ENCODE data around the gene DNAJC5.

The DNAJC5 gene

GRCh38 chr20:63976980-63977738 lies 82.2 kb downstream of the DNAJC5 start:
- TF ChIP-seq GATA2 (IDR thresholded peaks at IDR 0.05; ENCODE audit: low read depth, low read length) (no peak), GATA3 (IDR thresholded peaks at IDR 0.05; ENCODE audit: low read depth, low read length) (no peak)

GRCh38 chr20:63977739-63978276 lies 82.9 kb downstream of the DNAJC5 start:
- TF ChIP-seq GATA3 (IDR thresholded peaks at IDR 0.05; ENCODE audit: low read depth, low read length) (no peak), GATA2 (IDR thresholded peaks at IDR 0.05; ENCODE audit: low read depth, low read length) (no peak)

GRCh38 chr20:63978319-63979228 lies 83.6 kb downstream of the DNAJC5 start:
- TF ChIP-seq GATA3 (IDR thresholded peaks at IDR 0.05; ENCODE audit: low read depth, low read length), result no peak
- no peak for TF ChIP-seq GATA2 (IDR thresholded peaks at IDR 0.05; ENCODE audit: low read depth, low read length)

GRCh38 chr20:63979229-63979556 lies 84.3 kb downstream of the DNAJC5 start:
- TF ChIP-seq GATA3 (IDR thresholded peaks at IDR 0.05; ENCODE audit: low read depth, low read length), result no peak
- TF ChIP-seq GATA2 (IDR thresholded peaks at IDR 0.05; ENCODE audit: low read depth, low read length), result no peak

GRCh38 chr20:63979557-63980316 lies 84.8 kb downstream of the DNAJC5 start, which contains the start of gene SAMD10:
TSS of gene SAMD10 (minus strand) at chr20:63979642. CDS start at chr20:63979467, 175 bp downstream.
- TF ChIP-seq GATA3 (IDR thresholded peaks at IDR 0.05; ENCODE audit: low read depth, low read length) (no peak), GATA2 (IDR thresholded peaks at IDR 0.05; ENCODE audit: low read depth, low read length) (no peak)

GRCh38 chr20:63980317-63980805 lies 85.4 kb downstream of the DNAJC5 start:
- TF ChIP-seq GATA3 (IDR thresholded peaks at IDR 0.05; ENCODE audit: low read depth, low read length) (no peak), GATA2 (IDR thresholded peaks at IDR 0.05; ENCODE audit: low read depth, low read length) (no peak)

- TF ChIP-seq GATA2 (IDR thresholded peaks at IDR 0.05; ENCODE audit: low read depth, low read length) (no peak), GATA3 (IDR thresholded peaks at IDR 0.05; ENCODE audit: low read depth, low read length) (no peak)
These were observed 86.1 kb downstream of the DNAJC5 start, which contains the start of gene PRPF6 for GRCh38 chr20:63980806-63981728. TSS of gene PRPF6 (plus strand) at chr20:63981132. CDS start at chr20:63981246, 114 bp downstream.

GRCh38 chr20:63982937-63983336 lies 88.0 kb downstream of the DNAJC5 start:
- TF ChIP-seq GATA2 (IDR thresholded peaks at IDR 0.05; ENCODE audit: low read depth, low read length) (no peak), GATA3 (IDR thresholded peaks at IDR 0.05; ENCODE audit: low read depth, low read length) (no peak)
